ENCODE data around the gene MLXIP.

MLXIP gene

GRCh38 chr12:122192441-122192840 is 113.9 kb downstream of the MLXIP start:
- no peak for DNase-seq

GRCh38 chr12:122194804-122195203 is 116.2 kb downstream of the MLXIP start:
- no peak for DNase-seq

- no peak for DNase-seq
Observed at GRCh38 chr12:122195405-122195804, 116.8 kb downstream of the MLXIP start.

Measured in DMS79 (cell line).